ENCODE results near the gene KRTAP5-9.

KRTAP5-9 gene

GRCh38 chr11:71548120-71548519, at the start of gene KRTAP5-9:
Gene KRTAP5-9 (plus strand): TSS chr11:71548420. CDS start chr11:71548658, 238 bp downstream.
- H3K4me3 ChIP-seq (ENCODE audit: low read length), result no peak within 1 kb of the TSS
- no peak for DNase-seq (ENCODE audit: low read depth)
- TF ChIP-seq CTCF (IDR thresholded peaks at IDR 0.05; ENCODE audit: insufficient read depth, low read depth, low read length, missing control alignments), result no peak

GRCh38 chr11:71499125-71499524, 49.1 kb upstream of the KRTAP5-9 start:
- no peak for TF ChIP-seq CTCF (IDR thresholded peaks at IDR 0.05; ENCODE audit: insufficient read depth, low read depth, low read length, missing control alignments)
- no peak overlapping the region for H3K4me3 ChIP-seq (ENCODE audit: low read length)
- DNase-seq (ENCODE audit: low read depth), result no peak

- no peak overlapping the region for H3K4me3 ChIP-seq (ENCODE audit: low read length)
- TF ChIP-seq CTCF (IDR thresholded peaks at IDR 0.05; ENCODE audit: insufficient read depth, low read depth, low read length, missing control alignments), result no peak
- no peak for DNase-seq (ENCODE audit: low read depth)
Measured at GRCh38 chr11:71499546-71499945, 48.7 kb upstream of the KRTAP5-9 start.

- TF ChIP-seq CTCF (IDR thresholded peaks at IDR 0.05; ENCODE audit: insufficient read depth, low read depth, low read length, missing control alignments), result no peak
- no peak for DNase-seq (ENCODE audit: low read depth)
- H3K4me3 ChIP-seq (ENCODE audit: low read length), result no peak overlapping the region
Measured at GRCh38 chr11:71500601-71501021, 47.6 kb upstream of the KRTAP5-9 start.

- DNase-seq (ENCODE audit: low read depth), result no peak
- H3K4me3 ChIP-seq (ENCODE audit: low read length), result no peak overlapping the region
- no peak for TF ChIP-seq CTCF (IDR thresholded peaks at IDR 0.05; ENCODE audit: insufficient read depth, low read depth, low read length, missing control alignments)
Measured at GRCh38 chr11:71501071-71501985, 46.9 kb upstream of the KRTAP5-9 start.

- no peak for TF ChIP-seq CTCF (IDR thresholded peaks at IDR 0.05; ENCODE audit: insufficient read depth, low read depth, low read length, missing control alignments)
- no peak overlapping the region for H3K4me3 ChIP-seq (ENCODE audit: low read length)
- DNase-seq (ENCODE audit: low read depth), result no peak
Measured at GRCh38 chr11:71502026-71502425, 46.2 kb upstream of the KRTAP5-9 start.

Data from epithelial cell of esophagus (primary cell).